MCF 10A (cell line): Measurements from ENCODE around the gene BNIPL. TPM values are rescaled to one million over a fixed set of nuclear protein-coding genes. Genes with fewer than 3 reads are reported as not detected.

Source experiments
- BruUV-seq: library from RNA; stranded (reverse); fragments of 400-500 nt; replicated peaks from 2 replicates; lab custom pipeline; 2021; lab: Mats Ljungman, UMichigan
- CTCF ChIA-PET: fragments of 300-600 bp; sonication (Branson Sonifier 250); formaldehyde crosslinking; extraction: SDS; loops from one replicate; lab custom pipeline; 2021; ENCODE audit warnings: antibody characterized with exemption, inconsistent platforms; lab: Yijun Ruan, JAX
- POLR2A ChIA-PET: fragments of 300-600, 350-650 bp; sonication (Branson Sonifier 250); formaldehyde crosslinking; extraction: SDS; loops from one replicate; lab custom pipeline; 2020; ENCODE audit warnings: antibody characterized with exemption, inconsistent platforms; lab: Yijun Ruan, JAX
- DNase-seq: peaks from one replicate; pipeline ENCODE4 v3.0.0-alpha.2; 2018; ENCODE audit not compliant: unreplicated experiment
- H3K27ac Mint-ChIP-seq: one replicate; pipeline ENCODE4 v1.8.0; 2022; ENCODE audit warnings: mild to moderate bottlenecking, low read depth, mixed read lengths; ENCODE audit not compliant: unreplicated experiment
- H3K27me3 Mint-ChIP-seq: one replicate; pipeline ENCODE4 v1.8.0; 2022; ENCODE audit warnings: mixed read lengths; ENCODE audit not compliant: insufficient read depth, unreplicated experiment
- H3K36me3 Mint-ChIP-seq: one replicate; pipeline ENCODE4 v1.8.0; 2022; ENCODE audit warnings: mild to moderate bottlenecking, moderate library complexity, mixed read lengths; ENCODE audit not compliant: insufficient read depth, unreplicated experiment
- H3K4me1 Mint-ChIP-seq: one replicate; pipeline ENCODE4 v1.8.0; 2022; ENCODE audit warnings: mixed read lengths; ENCODE audit not compliant: insufficient read depth, unreplicated experiment
- H3K4me3 Mint-ChIP-seq: one replicate; pipeline ENCODE4 v1.8.0; 2022; ENCODE audit warnings: mild to moderate bottlenecking, moderate library complexity, mixed read lengths; ENCODE audit not compliant: unreplicated experiment
- H3K9me3 Mint-ChIP-seq: one replicate; pipeline ENCODE4 v1.8.0; 2022; ENCODE audit warnings: mixed read lengths; ENCODE audit not compliant: unreplicated experiment
- intact Hi-C: fragments of 100-400 bp; cut with micrococcal nuclease; formaldehyde crosslinking; loops from 2 replicates; pipeline ENCODE4 v1.14.1; 2022
- total RNA-seq: library from RNA; stranded (reverse); gene quantifications from 2 replicates; pipeline ENCODE4 v1.2.3, GENCODE V29; 2022
- TF ChIP-seq, protein P1 (sequence below): fragments of 200-600 bp; IDR thresholded peaks from one replicate; pipeline ENCODE4 v1.8.0; 2022; ENCODE audit warnings: antibody characterized with exemption, mild to moderate bottlenecking; ENCODE audit not compliant: unreplicated experiment

BNIPL gene
- total RNA-seq, 1 experiment from 2014 or later = 1.2 TPM

DNA sequence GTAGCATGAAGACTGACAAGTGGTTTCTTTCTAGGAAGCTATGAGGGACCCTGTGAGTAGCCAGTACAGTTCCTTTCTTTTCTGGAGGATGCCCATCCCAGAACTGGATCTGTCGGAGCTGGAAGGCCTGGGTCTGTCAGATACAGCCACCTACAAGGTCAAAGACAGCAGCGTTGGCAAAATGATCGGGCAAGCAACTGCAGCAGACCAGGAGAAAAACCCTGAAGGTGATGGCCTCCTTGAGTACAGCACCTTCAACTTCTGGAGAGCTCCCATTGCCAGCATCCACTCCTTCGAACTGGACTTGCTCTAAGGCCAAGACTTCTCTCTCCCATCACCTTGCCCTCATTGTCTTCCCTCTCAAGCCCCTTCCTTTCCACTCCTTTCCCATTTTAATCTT lies 30.8 kb downstream of the BNIPL start:
- Mint-ChIP-seq H3K27me3 (no peaks in the 10 kb centered on the region), H3K4me3 (no peak overlapping the region), H3K36me3 (peaks cover 17% of the 10 kb centered on the region), H3K9me3 (no peaks in the 10 kb centered on the region), H3K27ac (no peak overlapping the region), H3K4me1 (peaks cover 9% of the 10 kb centered on the region)
- intact Hi-C loops = no loop called here
- POLR2A ChIA-PET = interaction anchor here (1.3 to 2.5 kb wide), 2 partner anchors 8 to 61 kb away, joined by 3 to 5 read pairs; partner anchors contain the start of genes CDC42SE1 and MINDY1
- TF ChIP-seq, protein P1, sequence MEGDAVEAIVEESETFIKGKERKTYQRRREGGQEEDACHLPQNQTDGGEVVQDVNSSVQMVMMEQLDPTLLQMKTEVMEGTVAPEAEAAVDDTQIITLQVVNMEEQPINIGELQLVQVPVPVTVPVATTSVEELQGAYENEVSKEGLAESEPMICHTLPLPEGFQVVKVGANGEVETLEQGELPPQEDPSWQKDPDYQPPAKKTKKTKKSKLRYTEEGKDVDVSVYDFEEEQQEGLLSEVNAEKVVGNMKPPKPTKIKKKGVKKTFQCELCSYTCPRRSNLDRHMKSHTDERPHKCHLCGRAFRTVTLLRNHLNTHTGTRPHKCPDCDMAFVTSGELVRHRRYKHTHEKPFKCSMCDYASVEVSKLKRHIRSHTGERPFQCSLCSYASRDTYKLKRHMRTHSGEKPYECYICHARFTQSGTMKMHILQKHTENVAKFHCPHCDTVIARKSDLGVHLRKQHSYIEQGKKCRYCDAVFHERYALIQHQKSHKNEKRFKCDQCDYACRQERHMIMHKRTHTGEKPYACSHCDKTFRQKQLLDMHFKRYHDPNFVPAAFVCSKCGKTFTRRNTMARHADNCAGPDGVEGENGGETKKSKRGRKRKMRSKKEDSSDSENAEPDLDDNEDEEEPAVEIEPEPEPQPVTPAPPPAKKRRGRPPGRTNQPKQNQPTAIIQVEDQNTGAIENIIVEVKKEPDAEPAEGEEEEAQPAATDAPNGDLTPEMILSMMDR = no peak
- no TSS peak for BruUV-seq
- no peak for DNase-seq
- CTCF ChIA-PET = interaction anchor here (0.5 to 1.6 kb wide), 4 partner anchors 71 to 812 kb away, joined by 3 to 5 read pairs (median 4); no protein-coding TSS in a partner anchor

DNA sequence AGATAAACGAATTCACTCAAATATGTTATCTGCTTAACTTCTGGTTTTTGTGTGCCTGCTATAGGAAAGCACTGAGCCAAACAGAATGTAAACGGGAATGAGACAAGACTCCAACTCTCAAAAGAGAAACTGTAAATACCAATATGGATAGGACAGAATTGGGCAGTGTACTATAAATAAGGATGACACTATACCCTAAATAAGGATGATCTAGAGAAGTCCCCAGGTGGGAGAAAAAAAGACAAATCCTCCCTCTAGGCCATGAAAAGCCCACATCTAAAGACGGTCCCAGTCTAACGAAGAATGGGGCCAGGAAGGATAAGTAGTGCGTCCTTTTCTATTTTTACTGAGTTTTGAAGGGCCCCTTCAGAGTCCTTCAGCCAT lies 32.7 kb downstream of the BNIPL start:
- TF ChIP-seq, protein P1 = no peak
- H3K36me3 Mint-ChIP-seq = peaks cover 17% of the 10 kb centered on the region
- peak overlapping the region; percentile 100 for H3K4me3 Mint-ChIP-seq
- intact Hi-C loops = no loop called here
- ChIA-PET CTCF (interaction anchor here (2.4 kb wide), 1 partner anchor 9 kb away, joined by 18 read pairs; the partner anchor contains the start of genes CDC42SE1 and MLLT11), POLR2A (interaction anchor here (4.9 kb wide), 1 partner anchor 10 kb away, joined by 67 read pairs; the partner anchor contains the start of genes CDC42SE1 and MLLT11)
- no peaks in the 10 kb centered on the region for H3K9me3 Mint-ChIP-seq
- no peaks in the 10 kb centered on the region for H3K27me3 Mint-ChIP-seq
- no peaks in the 10 kb centered on the region for H3K4me1 Mint-ChIP-seq
- no peak overlapping the region for H3K27ac Mint-ChIP-seq
- DNase-seq = no peak
- no TSS peak for BruUV-seq

DNA sequence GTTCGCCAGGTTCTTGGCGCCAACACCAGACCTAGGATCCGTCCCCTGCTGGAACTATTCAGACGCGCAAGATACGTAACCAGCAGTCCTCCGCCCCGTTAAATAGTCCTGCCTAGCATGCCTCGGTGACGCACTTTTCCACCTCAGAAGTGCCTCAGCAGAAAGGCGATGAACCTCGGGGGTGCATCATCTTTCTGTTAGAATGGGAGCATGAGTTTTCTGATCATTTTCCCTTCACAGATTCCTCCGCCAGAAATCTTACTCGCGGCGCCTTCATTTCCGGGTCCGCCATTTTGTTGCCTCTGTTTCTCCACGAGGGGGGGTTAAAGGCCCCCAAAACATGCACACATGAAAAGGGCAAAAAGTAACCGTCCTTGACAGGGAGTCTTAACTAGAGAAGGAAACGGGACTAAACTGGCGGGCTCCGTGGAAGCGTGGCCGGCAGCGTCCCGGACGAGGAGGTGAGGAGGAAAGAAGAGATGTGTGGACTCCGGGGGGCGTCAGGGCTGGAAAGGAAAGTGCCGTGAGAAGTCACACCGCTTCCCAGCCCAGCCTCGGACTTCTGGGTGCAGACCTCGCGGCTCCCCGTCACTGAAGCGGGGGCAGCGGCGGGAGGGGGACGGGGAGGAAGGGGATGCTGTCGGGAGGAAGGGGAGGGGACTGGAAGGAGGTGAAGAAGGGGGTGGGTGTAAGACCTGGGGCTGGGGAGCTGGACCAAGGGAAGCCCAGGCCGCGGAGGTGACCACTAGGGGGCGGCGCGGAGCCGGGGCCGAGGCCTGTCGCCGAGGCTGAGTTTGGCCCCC lies 34.3 kb downstream of the BNIPL start, which contains the start of gene GABPB2:
Gene GABPB2, plus strand, starts transcription at position 288 of the 803 bp plus-strand sequence. CDS start 17,429 bp downstream, outside the sequence.
- DNase-seq = peak; percentile 98
- TSS peak; percentile 79 for BruUV-seq

More for the DNA sequence above, 34.3 kb downstream of the BNIPL start, which contains the start of gene GABPB2:
- CTCF ChIA-PET = interaction anchor here (0.6 to 2.7 kb wide), 11 partner anchors 9 to 391 kb away, joined by 3 to 22 read pairs (median 5); partner anchors contain the start of genes CDC42SE1, MLLT11 and TNFAIP8L2
- H3K27me3 Mint-ChIP-seq = no peaks in the 10 kb centered on the region
- peaks cover 19% of the 10 kb centered on the region for H3K36me3 Mint-ChIP-seq
- POLR2A ChIA-PET = interaction anchor here (0.6 to 4.9 kb wide), 18 partner anchors 12 to 269 kb away, joined by 3 to 67 read pairs (median 4); partner anchors contain the start of genes CDC42SE1, LYSMD1, MINDY1 and MLLT11
- no peaks in the 10 kb centered on the region for H3K4me1 Mint-ChIP-seq
- intact Hi-C loops = loop anchor here (1.0 to 10.0 kb wide), 4 partner anchors 11 to 184 kb away; partner anchors contain the start of genes CDC42SE1, PSMD4 and TNFAIP8L2
- H3K27ac Mint-ChIP-seq = peak within 1 kb of the TSS; percentile 100
- TF ChIP-seq, protein P1 = peak; percentile 99
- H3K4me3 Mint-ChIP-seq = peak within 1 kb of the TSS; percentile 100
- H3K9me3 Mint-ChIP-seq = no peaks in the 10 kb centered on the region
